K562 (cell line): Measurements from ENCODE around the gene KLHL18. TPM values are rescaled to one million over a fixed set of nuclear protein-coding genes. Genes with fewer than 3 reads are reported as not detected.
A peak's percentile ranks its signal among the peaks of the same experiment; 100 is the strongest.

ENCODE experiments used
- ATF7 ChIP-seq: fragments of 450-650 bp; IDR thresholded peaks from 2 replicates; pipeline ENCODE4 v1.7.1; 2014; ENCODE audit warnings: mild to moderate bottlenecking, moderate library complexity
- CBFA2T2 ChIP-seq: fragments of 450-650 bp; conservative IDR thresholded peaks from 2 replicates; pipeline ENCODE4 v1.6.1; 2017; ENCODE audit warnings: mild to moderate bottlenecking
- CREBBP ChIP-seq: IDR thresholded peaks from one replicate; pipeline ENCODE4 v1.6.1; 2012; ENCODE audit warnings: low read depth, mild to moderate bottlenecking, control low read depth, inconsistent platforms, low read length
- HLTF ChIP-seq: fragments of 450-650 bp; IDR thresholded peaks from 2 replicates; pipeline ENCODE4 v1.6.1; 2016
- HMG20A ChIP-seq: fragments of 450-650 bp; formaldehyde crosslinking; conservative IDR thresholded peaks from 2 replicates; pipeline ENCODE4 v1.4.0; 2020; ENCODE audit warnings: mild to moderate bottlenecking, mixed read lengths
- MTA2 ChIP-seq: fragments of 450-650 bp; IDR thresholded peaks from 2 replicates; pipeline ENCODE4 v1.6.1; 2016; ENCODE audit warnings: low read depth
- RBM39 ChIP-seq: fragments of 200-400 bp; formaldehyde crosslinking; optimal IDR thresholded peaks from 2 replicates; pipeline ENCODE3; 2018; ENCODE audit warnings: low read depth, low read length
- SAP30 ChIP-seq: fragments of 200-600 bp; sonication (generic); IDR thresholded peaks from 2 replicates; pipeline ENCODE4 v1.6.1; 2012; ENCODE audit warnings: borderline replicate concordance, low read depth, mild to moderate bottlenecking, moderate library complexity, low read length, control low read depth, inconsistent platforms; ENCODE audit not compliant: insufficient read depth, poor library complexity, severe bottlenecking
- SRSF1 ChIP-seq: fragments of 200-400 bp; formaldehyde crosslinking; IDR thresholded peaks from 2 replicates; pipeline ENCODE4 v1.6.1; 2017; ENCODE audit warnings: mild to moderate bottlenecking, low read depth, low read length, moderate library complexity
- TAF9B ChIP-seq: fragments of 450-650 bp; IDR thresholded peaks from 2 replicates; pipeline ENCODE4 v1.6.1; 2018; ENCODE audit warnings: mild to moderate bottlenecking; ENCODE audit not compliant: partially characterized antibody
- ZBTB17 ChIP-seq: fragments of 450-650 bp; formaldehyde crosslinking; IDR thresholded peaks from 2 replicates; pipeline ENCODE4 v1.4.0; 2020; ENCODE audit warnings: mild to moderate bottlenecking
- ZBTB7A ChIP-seq: IDR thresholded peaks from 2 replicates; pipeline ENCODE4 v1.6.1; 2011; ENCODE audit warnings: low read depth, mild to moderate bottlenecking, low read length, moderate library complexity, borderline replicate concordance; ENCODE audit not compliant: control insufficient read depth
- ZNF140 ChIP-seq: fragments of 250-450 bp; sonication (Bioruptor Pico); IDR thresholded peaks from 2 replicates; pipeline ENCODE4 v1.8.0; 2021; ENCODE audit warnings: moderate library complexity, mild to moderate bottlenecking, inconsistent platforms
- ZNF212 ChIP-seq: fragments of 450-650 bp; formaldehyde crosslinking; IDR thresholded peaks from 2 replicates; pipeline ENCODE4 v1.4.0; 2020; ENCODE audit warnings: mild to moderate bottlenecking
- ZNF354B ChIP-seq: fragments of 250-450 bp; sonication (Bioruptor Pico); IDR thresholded peaks from 2 replicates; pipeline ENCODE4 v1.4.0; 2020
- ZNF583 ChIP-seq: fragments of 250-450 bp; sonication (Bioruptor Pico); IDR thresholded peaks from 2 replicates; pipeline ENCODE4 v1.4.0; 2020
- ZNF699 ChIP-seq: fragments of 250-450 bp; sonication (Bioruptor Pico); IDR thresholded peaks from 2 replicates; pipeline ENCODE4 v1.8.0; 2021; ENCODE audit warnings: mild to moderate bottlenecking, moderate library complexity; ENCODE audit not compliant: insufficient replicate concordance
- polyA plus RNA-seq, 8 experiments: library from polyadenylated mRNA; depleted of rRNA in 4 of 8; stranded (reverse) in 5 of 8; unstranded in 3 of 8; fragments of >200 nt; fragmentation: Nextera tagmentation in 2 of 8; fragmentation: Illumina TruSeq in 1 of 8; extraction: Ambion mirVana in 2 of 8; extraction: Trizol in 1 of 8; gene quantifications; 2 replicates each; pipeline versions ENCODE4 v1.2.1 to v1.2.3, GENCODE V29; 2011 to 2014; ENCODE audit warnings: inconsistent platforms in 1 of 8, missing spikeins in 1 of 8
- total RNA-seq, 7 experiments: library from RNA; depleted of rRNA in 6 of 7; stranded (reverse); fragments of >200 nt in 6 of 7; fragmentation: Illumina TruSeq in 2 of 7; extraction: Trizol in 2 of 7; gene quantifications; 2 replicates each; pipeline versions ENCODE4 v1.2.1 to v1.2.3, GENCODE V29; 2011 to 2021; ENCODE audit warnings: low replicate concordance in 1 of 7
- TF ChIP-seq, protein P1 (sequence below): sonication (generic); formaldehyde crosslinking; IDR thresholded peaks from 2 replicates; pipeline ENCODE4 v1.8.1; 2023; ENCODE audit warnings: mild to moderate bottlenecking, missing genetic modification reagents
- TF ChIP-seq, protein P2 (sequence below): fragments of 450-650 bp; IDR thresholded peaks from 2 replicates; pipeline ENCODE4 v1.6.1; 2014; ENCODE audit warnings: low read depth, mild to moderate bottlenecking, moderate library complexity, borderline replicate concordance
- TF ChIP-seq, protein P3 (sequence below), 2 experiments: fragments of 450-650 bp; IDR thresholded peaks; 2 replicates each; pipeline ENCODE4 v1.6.1; 2016
- TF ChIP-seq, protein P4 (sequence below): fragments of 150-350 bp; conservative IDR thresholded peaks from 2 replicates; pipeline ENCODE4 v1.6.1; 2014; ENCODE audit warnings: low read length

The KLHL18 gene
- total and polyA plus RNA-seq, 9 of the 15 experiments (the other 6 are each of a cell fraction or from before 2014, with no cell fraction given), result 26.7 to 97.5 (median 48.7) TPM

DNA sequence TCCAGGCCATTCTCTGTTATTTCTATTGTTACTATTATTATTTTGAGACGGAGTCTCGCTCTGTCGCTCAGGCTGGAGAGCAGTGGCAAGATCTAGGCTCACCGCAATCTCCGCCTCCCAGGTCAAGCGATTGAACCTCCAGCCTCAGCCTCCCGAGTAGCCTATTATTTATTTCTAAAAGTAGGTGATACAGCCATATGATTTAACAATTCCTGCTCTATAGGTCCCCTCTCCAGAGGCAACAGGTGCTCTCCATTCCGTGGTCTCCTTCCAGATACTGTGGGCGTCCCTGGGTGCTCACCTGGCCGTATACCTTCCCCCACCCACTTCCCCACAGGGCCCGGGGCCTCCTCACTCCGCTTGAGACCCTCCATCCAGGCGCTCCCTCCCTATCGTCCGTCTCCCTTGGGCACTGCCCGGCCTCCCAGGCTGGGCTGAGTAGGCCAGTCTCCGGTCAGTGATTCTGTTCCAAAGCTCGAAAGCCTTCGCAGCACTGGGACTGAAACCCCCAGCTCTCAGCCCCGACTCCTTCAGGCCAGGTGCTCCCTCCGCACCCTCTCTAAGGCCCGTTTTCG, 97.4 kb downstream of the KLHL18 start (continued):
- TF ChIP-seq, protein P1, sequence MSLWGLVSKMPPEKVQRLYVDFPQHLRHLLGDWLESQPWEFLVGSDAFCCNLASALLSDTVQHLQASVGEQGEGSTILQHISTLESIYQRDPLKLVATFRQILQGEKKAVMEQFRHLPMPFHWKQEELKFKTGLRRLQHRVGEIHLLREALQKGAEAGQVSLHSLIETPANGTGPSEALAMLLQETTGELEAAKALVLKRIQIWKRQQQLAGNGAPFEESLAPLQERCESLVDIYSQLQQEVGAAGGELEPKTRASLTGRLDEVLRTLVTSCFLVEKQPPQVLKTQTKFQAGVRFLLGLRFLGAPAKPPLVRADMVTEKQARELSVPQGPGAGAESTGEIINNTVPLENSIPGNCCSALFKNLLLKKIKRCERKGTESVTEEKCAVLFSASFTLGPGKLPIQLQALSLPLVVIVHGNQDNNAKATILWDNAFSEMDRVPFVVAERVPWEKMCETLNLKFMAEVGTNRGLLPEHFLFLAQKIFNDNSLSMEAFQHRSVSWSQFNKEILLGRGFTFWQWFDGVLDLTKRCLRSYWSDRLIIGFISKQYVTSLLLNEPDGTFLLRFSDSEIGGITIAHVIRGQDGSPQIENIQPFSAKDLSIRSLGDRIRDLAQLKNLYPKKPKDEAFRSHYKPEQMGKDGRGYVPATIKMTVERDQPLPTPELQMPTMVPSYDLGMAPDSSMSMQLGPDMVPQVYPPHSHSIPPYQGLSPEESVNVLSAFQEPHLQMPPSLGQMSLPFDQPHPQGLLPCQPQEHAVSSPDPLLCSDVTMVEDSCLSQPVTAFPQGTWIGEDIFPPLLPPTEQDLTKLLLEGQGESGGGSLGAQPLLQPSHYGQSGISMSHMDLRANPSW (CRISPR knock-in tag), result no peak
- TF ChIP-seq CREBBP (no peak), SRSF1 (no peak), ZNF583 (CRISPR knock-in tag) (no peak), CBFA2T2 (no peak), TAF9B (no peak), ZBTB17 (CRISPR knock-in tag) (0 out of 2 replicates have a peak, but pooled peaks have one; percentile 5), ZNF140 (no peak), ZNF699 (CRISPR knock-in tag) (no peak), HMG20A (CRISPR knock-in tag) (no peak), ZNF212 (CRISPR knock-in tag) (no peak), SAP30 (no peak), RBM39 (no peak), ZBTB7A (0 out of 2 replicates have a peak, but pooled peaks have one; percentile 20), HLTF (no peak), MTA2 (0 out of 2 replicates have a peak, but pooled peaks have one; percentile 13), ZNF354B (no peak), ATF7 (no peak)
- TF ChIP-seq, protein P2, sequence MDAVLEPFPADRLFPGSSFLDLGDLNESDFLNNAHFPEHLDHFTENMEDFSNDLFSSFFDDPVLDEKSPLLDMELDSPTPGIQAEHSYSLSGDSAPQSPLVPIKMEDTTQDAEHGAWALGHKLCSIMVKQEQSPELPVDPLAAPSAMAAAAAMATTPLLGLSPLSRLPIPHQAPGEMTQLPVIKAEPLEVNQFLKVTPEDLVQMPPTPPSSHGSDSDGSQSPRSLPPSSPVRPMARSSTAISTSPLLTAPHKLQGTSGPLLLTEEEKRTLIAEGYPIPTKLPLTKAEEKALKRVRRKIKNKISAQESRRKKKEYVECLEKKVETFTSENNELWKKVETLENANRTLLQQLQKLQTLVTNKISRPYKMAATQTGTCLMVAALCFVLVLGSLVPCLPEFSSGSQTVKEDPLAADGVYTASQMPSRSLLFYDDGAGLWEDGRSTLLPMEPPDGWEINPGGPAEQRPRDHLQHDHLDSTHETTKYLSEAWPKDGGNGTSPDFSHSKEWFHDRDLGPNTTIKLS, result no peak
- TF ChIP-seq, protein P3, sequence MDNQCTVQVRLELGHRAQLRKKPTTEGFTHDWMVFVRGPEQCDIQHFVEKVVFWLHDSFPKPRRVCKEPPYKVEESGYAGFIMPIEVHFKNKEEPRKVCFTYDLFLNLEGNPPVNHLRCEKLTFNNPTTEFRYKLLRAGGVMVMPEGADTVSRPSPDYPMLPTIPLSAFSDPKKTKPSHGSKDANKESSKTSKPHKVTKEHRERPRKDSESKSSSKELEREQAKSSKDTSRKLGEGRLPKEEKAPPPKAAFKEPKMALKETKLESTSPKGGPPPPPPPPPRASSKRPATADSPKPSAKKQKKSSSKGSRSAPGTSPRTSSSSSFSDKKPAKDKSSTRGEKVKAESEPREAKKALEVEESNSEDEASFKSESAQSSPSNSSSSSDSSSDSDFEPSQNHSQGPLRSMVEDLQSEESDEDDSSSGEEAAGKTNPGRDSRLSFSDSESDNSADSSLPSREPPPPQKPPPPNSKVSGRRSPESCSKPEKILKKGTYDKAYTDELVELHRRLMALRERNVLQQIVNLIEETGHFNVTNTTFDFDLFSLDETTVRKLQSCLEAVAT (IDR thresholded peaks at IDR 0.05), result peak in 1 of 2 experiments; percentile 65; a peak in 2 of 4 replicates
- TF ChIP-seq, protein P4, sequence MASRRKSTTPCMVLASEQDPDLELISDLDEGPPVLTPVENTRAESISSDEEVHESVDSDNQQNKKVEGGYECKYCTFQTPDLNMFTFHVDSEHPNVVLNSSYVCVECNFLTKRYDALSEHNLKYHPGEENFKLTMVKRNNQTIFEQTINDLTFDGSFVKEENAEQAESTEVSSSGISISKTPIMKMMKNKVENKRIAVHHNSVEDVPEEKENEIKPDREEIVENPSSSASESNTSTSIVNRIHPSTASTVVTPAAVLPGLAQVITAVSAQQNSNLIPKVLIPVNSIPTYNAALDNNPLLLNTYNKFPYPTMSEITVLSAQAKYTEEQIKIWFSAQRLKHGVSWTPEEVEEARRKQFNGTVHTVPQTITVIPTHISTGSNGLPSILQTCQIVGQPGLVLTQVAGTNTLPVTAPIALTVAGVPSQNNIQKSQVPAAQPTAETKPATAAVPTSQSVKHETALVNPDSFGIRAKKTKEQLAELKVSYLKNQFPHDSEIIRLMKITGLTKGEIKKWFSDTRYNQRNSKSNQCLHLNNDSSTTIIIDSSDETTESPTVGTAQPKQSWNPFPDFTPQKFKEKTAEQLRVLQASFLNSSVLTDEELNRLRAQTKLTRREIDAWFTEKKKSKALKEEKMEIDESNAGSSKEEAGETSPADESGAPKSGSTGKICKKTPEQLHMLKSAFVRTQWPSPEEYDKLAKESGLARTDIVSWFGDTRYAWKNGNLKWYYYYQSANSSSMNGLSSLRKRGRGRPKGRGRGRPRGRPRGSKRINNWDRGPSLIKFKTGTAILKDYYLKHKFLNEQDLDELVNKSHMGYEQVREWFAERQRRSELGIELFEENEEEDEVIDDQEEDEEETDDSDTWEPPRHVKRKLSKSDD, result no peak
